HG03575 (cell line): Measurements from ENCODE around the gene ZSWIM9.
"Not testable (repeated sequence)": the region's sequence is repeated elsewhere in the genome, so short reads cannot be mapped to it uniquely, and the experiment has no call there.

Source experiments
- ATAC-seq: cut with Tn5 transposase; IDR thresholded peaks from one replicate; pipeline ENCODE4 v1.9.1; 2021; ENCODE audit not compliant: unreplicated experiment, insufficient number of reproducible peaks, low FRiP score; ENCODE audit errors: extremely low read depth

ZSWIM9 gene

DNA sequence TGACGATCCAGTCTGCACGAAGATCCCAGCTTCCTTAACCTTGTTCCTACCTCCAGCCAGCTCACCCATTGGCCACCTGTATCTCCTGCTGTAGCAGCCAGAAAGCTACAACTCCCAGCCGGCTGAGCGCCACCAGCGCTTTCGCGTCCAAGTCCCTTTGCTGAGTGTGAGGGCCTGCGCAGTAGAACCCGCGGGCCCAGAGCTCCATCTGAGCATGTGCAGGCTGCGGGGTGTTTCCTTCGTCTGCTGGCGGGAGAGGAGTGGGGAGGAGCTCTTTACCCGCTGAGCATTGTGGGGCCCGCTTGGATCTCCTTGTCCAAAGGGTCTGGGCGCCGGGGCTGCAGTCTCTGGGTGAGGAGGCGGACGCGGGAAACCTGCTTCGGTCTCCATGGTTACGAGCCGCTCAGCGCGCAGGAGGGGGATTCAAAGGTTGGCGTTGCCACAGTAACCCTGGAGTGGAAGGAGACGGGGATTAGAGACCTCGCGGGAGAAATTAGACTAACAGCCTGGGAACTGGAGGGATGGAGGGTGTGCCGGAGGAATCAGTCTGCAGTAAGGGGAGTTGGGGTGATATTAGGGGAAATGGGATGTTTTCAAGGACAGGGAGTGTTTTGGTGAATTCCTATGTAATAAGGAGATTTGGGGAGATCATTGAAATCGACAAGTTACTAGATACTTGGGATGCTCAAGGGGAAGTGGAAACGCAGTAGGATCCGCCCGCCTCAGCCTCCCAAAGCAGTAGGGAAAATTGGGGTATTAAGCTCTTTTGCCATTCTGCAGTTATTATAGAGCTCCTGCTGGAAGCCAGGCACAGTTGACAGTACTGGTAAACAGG, 33.5 kb downstream of the ZSWIM9 start:
- no peak for ATAC-seq

- no peak for ATAC-seq
These were observed 36.1 kb downstream of the ZSWIM9 start for GRCh38 chr19:48206397-48207093.

DNA sequence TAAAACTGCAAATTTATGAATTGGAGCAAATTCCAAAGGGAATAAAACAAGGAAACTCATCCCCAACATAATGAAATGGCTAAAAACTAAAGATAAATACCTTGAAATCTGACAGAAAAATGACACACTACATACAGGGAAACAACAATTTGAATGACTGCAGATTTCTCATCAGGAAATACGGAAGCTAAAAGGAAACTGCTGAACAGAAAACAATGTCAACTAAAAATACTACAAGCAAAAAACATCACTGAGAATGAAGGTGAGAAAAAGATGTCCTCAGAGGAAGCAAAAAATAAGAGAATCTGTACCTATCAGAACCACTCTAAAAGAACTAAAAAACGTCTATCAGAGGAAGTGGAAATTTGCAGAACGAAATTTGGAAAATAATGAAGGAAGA, 39.5 kb downstream of the ZSWIM9 start:
- ATAC-seq = no peak

DNA sequence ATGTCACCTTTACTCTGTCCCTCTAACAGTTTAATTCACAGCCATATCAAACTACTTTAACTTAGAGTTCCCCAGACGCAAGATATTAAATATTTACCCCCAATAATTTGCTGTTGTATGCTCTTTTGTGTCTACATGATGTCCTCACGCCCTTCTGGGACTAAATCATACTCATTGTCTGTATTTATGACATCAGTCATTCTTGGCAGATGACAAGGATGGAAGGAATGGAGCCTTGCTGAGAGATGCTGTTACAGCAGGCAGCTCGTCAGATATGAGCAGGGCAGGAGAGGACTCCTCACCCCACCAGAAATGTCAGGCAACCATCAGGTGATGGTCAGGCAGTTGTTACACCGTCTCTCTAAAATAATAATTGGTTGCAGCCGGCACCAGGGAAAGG, 43.5 kb downstream of the ZSWIM9 start:
- no peak for ATAC-seq

- no peak for ATAC-seq
These were observed 46.5 kb downstream of the ZSWIM9 start for GRCh38 chr19:48216933-48217332.

GRCh38 chr19:48218997-48219396, 48.5 kb downstream of the ZSWIM9 start:
- ATAC-seq = no peak

GRCh38 chr19:48220784-48221183, 50.3 kb downstream of the ZSWIM9 start:
- not testable (repeated sequence) for ATAC-seq

DNA sequence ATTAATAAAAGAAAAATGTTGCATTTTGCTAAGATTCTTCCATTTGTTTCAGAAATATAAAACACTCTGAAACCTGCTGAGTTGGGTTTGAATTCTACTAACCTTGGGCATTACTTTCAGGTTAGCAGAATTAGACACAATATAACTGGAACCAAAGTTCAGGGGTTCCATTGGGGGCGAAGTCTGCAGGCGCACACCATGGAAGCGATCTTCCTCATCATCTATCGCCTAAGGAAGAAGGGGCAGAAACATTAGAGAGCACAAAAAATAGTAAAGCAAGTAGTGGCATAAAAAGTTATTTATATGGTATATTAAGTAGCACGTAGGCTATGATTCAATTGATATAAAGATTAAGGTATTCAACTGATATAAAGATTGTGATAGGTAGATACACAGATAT, 51.1 kb downstream of the ZSWIM9 start:
- ATAC-seq = no peak

DNA sequence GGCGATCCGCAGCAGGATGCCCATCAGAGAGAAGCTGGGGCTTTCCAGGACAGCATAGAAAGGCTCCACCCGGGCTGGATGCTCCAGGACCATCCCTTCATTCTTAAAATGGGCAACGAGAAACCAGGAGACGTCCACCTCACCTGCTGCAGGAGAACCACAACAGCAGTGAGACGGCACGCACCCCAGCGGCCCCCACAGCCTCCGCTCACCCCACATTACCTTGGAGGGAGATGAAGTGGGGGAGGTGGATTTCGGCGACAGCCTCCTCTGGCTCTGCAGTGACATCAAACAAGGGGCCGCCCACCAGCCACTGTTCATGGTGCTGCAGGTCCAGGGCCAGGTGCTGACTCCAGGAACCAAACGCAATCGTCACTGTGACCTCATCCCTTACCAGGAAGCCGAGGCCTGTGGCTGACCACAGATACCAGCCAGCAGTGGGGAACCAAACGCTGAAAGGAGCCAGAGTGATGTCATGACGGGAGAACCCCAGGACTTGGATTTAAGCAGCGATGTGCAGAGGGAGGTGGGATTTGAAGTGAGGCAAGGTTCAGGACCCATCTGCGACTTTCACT, 60.2 kb downstream of the ZSWIM9 start:
- ATAC-seq = no peak

DNA sequence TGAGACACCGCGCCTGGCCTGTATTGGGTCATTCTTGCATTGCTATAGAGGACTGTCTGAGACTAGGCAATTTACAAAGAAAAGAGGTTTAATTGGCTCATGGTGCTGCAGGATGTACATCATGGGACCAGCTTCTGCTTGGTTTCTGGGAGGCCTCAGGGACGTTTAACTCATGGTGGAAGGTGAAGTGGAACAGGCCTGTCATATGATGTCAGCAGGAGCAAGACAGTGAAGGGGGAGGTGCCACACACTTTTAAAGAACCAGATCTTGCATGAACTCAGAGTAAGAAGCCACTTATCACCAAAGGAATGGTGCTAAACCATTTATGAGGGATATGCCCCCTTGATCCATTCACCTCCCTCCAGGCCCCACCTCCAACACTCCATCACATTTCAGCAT, 66.6 kb downstream of the ZSWIM9 start:
- ATAC-seq = no peak

GRCh38 chr19:48239120-48239519, 68.6 kb downstream of the ZSWIM9 start:
- no peak for ATAC-seq

GRCh38 chr19:48239582-48240141, 69.2 kb downstream of the ZSWIM9 start:
- ATAC-seq = no peak

DNA sequence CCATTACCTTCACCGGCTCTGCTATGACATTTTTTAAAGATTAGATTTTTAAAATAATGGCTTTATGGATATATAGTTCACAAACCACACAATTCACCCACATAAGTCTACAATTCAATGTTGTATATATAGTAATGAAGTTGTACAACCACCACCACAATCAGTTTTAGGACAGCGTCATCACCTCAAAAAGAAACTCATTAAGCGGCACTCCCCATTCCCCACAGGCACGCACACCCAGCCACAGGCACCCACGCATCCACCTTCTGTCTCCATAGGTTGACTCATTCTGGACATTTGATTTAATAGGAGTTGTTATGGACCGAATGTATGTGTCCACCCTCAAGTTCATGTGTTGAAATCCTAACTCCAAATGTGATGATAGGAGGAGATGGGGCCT, 71.3 kb downstream of the ZSWIM9 start:
- ATAC-seq = not testable (repeated sequence)

GRCh38 chr19:48244281-48244680, 73.8 kb downstream of the ZSWIM9 start:
- no peak for ATAC-seq

DNA sequence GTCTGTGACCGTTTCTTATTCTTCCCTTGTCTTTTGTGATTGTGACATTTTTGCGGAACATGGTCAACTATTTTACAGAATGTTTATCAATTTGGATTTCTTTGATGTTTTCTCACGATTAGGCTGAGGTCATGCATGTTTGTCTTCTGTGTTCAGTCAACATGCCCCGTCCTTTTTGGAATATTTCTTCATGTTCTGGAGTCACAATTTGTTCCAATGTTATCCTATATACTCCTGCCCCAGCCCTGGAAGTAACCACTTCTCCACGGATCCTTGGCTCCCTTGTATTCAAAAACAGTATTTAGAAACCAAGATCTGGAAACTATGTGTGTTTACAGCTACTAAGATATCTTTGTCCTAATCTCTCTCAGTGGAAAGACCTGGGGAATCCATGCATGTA, 75.6 kb downstream of the ZSWIM9 start:
- ATAC-seq = no peak

DNA sequence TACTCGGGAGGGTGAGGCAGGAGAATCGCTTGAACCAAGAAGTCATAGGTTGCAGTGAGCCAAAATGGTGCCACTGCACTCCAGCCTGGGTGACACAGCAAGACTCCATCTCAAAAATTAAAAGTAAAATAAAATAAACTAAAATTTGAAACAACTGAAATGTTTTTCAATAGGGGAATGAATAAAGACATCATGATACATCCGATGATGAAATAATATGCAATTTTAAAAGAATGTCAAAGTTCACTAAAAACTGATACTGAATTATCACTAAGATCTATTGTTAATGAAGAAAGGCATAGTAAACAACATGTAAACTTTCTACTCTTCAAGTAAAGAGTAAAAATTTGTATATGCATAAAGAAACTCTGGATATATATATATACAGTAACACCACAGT, 76.7 kb downstream of the ZSWIM9 start:
- no peak for ATAC-seq
